Transverse colon (tissue), 3 donors: ENCODE results near the gene KRTAP19-6.

ENCODE experiments used
- CTCF ChIP-seq, 5 experiments: fragments of 200-600 bp in 3 of 5; fragments of 450-650 bp in 2 of 5; sonication (generic) in 3 of 5; IDR thresholded peaks; 1 replicate in 2 of 5; 2 replicates in 3 of 5; pipeline ENCODE4 v1.5.1; 2016 to 2017; ENCODE audit warnings: antibody characterized with exemption in 5 of 5, inconsistent platforms in 3 of 5, mild to moderate bottlenecking in 2 of 5, moderate library complexity in 1 of 5
- POLR2A ChIP-seq: fragments of 450-650 bp; IDR thresholded peaks from one replicate; pipeline ENCODE4 v1.6.1; 2016; ENCODE audit warnings: antibody characterized with exemption, mild to moderate bottlenecking, moderate library complexity

DNA sequence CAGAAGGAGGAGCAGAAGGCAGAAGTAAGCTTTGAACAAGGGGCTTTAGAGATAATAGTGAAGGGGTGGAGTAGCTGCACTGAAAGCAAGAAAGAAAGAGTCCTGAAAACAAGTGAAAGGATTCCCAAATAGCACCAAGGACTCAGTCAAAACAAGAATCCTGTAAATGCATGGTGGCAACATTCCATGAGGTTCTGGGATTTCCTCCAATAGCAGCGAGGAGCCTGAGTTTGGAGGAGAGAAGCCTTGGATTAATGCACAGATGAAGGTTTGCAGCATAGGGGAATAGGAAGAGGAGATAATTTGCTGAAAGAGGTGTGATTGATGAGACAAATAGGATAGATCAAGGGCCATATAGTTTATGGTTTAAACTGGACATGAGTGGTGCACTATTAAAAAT is 37.7 kb upstream of the KRTAP19-6 start:
- TF ChIP-seq CTCF (IDR thresholded peaks at IDR 0.05) (no peak), POLR2A (no peak)
